GM21381 (cell line): ENCODE measurements around the gene SRR.

ENCODE experiments used
- ATAC-seq: cut with Tn5 transposase; IDR thresholded peaks from one replicate; pipeline ENCODE4 v1.9.1; 2021; ENCODE audit warnings: mild to moderate bottlenecking, moderate library complexity; ENCODE audit not compliant: unreplicated experiment

SRR gene

DNA sequence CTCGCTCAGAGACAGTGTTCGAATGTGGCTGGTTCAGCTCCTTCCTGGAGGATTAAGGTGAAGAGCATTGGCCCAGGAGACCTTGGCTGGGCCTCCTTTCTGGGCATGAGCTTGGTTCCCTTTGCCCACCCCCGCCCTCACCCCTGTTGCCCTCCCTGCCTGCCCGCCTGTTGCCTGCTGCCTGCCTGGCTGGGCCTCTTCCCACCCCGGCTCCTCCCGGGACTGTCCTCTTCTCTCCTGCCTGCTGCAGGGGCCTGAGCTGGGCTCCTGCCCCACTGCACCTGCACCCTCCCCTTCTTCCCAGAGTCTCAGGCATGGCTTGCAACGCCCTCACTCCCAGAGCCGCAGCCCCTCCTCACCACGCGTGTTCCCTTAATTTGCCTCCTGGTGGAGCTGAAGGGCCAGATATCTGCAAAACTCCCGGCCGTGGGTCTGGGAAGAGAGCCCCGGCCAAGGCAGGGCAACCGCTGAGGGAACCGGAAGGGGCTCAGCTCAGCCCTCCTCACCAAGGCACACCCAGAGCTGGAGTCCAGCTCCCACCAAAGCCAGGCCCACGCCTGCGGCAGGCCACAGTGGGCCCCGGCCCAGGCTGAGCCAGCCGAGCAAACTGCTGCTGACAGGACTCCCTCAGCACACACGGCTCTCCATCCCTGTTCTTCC lies 65.9 kb downstream of the SRR start:
- ATAC-seq, result no peak

DNA sequence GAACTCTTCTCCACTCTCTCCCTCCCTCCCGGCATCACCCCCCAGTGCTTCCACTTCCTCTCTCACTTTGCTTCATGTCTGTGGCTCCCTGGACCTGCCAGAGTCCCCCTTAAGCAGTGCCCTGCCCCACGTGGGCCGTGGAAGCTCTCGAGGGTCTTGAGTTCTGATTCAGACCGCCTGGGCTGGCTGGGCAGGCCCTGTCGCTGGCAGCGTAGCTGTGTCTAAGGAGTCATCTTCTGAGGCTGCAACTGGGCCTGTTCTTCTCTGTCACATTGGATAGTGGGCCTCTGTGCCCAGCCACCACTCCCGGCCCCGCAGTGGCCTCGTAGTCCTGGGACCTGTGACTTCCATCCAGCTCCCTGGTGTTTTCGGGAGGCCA lies 66.5 kb downstream of the SRR start:
- ATAC-seq, result no peak

DNA sequence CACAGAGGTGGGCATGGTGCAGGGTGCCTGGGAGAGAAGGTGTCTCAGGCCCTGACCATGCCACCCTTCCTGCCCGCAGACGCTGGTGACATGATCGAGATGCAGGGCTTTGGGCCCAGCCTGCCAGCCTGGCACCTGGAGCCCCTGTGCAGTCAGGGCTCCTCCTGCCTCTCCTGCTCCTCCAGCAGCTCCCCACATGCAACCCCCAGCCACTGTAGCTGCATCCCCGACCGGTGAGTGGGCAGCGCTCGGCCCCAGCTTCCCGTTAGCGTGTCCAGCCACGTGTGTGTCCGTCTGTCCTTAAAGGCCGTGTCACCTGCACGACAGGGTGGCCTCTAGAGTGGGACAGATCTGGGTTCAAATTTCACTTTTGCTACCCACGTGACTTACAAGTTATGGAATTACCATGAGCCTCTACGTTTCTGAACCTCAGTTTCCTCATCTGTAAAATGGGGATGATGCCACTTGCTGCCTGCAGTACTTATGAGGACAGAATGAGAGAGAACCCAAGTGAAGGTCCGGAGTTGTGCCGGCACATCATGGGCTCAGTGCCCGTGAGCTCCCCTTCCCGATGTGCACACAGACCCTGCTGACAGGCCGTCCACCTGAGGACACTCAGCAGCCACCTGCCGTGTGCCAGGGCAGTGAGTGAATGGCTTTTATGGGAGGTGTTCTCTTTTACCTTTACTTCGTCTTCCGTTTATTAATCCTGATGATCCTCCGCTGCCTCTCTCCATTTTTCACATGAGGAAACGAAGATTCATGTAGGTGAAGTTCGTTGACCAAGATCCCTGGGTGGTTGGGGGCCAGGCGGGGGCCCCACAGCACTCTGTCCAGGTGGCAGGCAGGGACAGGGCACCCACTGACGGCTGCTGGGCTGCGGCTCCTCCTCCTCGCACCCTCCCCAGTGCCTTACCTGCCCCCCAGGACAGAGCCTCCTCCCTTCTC lies 67.7 kb downstream of the SRR start:
- no peak for ATAC-seq

DNA sequence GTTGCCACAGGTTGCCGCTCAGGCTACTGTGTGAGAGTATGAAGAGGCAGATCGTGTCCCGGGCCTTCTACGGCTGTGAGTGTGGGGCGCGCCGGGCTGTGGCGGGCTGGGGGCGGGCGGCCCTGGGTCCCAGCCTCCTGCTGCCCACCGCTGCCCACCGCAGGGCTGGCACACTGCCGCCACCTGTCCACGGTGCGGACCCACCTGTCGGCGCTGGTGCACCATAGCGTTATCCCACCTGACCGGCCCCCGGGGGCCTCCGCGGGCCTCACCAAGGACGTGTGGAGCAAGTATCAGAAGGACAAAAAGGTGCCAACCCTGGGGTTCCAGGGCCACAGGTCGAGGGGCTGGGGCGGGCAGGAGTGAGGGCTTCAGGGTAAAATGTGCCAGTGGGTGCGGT lies 68.4 kb downstream of the SRR start:
- no peak for ATAC-seq

DNA sequence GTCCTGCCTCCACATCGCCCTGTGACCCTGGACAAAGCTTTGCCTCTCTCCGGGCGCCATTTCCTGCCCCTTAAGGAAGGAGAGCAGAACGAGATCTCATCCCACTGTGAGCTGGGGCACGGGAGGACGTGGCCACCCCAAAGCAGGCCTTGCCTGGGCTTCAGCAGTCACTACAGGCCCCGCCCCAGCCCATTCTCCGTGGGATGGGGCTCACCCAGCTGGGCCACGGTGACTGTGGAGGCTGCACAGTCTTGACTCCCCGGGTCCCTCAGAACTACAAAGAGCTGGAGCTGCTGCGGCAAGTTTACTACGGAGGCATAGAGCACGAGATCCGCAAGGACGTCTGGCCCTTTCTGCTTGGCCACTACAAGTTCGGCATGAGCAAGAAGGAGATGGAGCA lies 68.9 kb downstream of the SRR start:
- ATAC-seq, result no peak

DNA sequence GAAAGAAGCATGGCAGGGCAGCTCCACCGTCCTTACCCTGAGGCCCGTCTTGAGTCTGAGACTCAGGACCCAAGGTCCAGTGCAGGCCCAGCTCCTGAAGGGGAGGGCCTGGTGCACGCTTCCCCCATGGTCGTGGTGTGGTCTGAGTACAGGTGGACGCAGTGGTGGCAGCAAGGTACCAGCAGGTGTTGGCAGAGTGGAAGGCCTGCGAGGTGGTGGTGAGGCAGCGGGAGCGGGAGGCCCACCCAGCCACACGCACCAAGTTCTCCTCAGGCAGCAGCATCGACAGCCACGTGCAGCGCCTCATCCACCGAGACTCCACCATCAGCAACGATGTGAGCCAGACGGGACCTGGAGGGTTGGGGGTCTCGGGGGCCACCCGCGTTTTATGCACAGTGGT lies 69.4 kb downstream of the SRR start:
- ATAC-seq, result no peak
